ENCODE results near the gene NRL.

GRCh38 chr14:24072436-24072835 lies 42.3 kb downstream of the NRL start:
- TF ChIP-seq NCOA2 (IDR thresholded peaks at IDR 0.05; ENCODE audit: partially characterized antibody in 2 of 2) (no peak), CTCF (IDR thresholded peaks at IDR 0.05 in 2 of 3, conservative IDR thresholded peaks at IDR 0.05 in 1 of 3; ENCODE audit: insufficient read depth in 2 of 3, low read depth in 1 of 3, low read length in 3 of 3) (no peak), POLR2A (conservative IDR thresholded peaks at IDR 0.05) (no peak), CHD7 (IDR thresholded peaks at IDR 0.05; ENCODE audit: low read depth, low read length) (no peak), JUND (IDR thresholded peaks at IDR 0.05; ENCODE audit: borderline replicate concordance, low read depth, low read length) (no peak), JUND (tag; IDR thresholded peaks at IDR 0.05; ENCODE audit: borderline replicate concordance, low read depth, low read length) (no peak), GATAD2B (IDR thresholded peaks at IDR 0.05; ENCODE audit: borderline replicate concordance) (no peak), ETS1 (conservative IDR thresholded peaks at IDR 0.05; ENCODE audit: control insufficient read depth, low read depth, low read length) (no peak), NFE2L1 (tag; IDR thresholded peaks at IDR 0.05; ENCODE audit: borderline replicate concordance, low read depth) (no peak), ZNF274 (IDR thresholded peaks at IDR 0.05; ENCODE audit: borderline replicate concordance, low read depth, low read length) (no peak), ZNF316 (IDR thresholded peaks at IDR 0.05) (no peak), RUNX1 (IDR thresholded peaks at IDR 0.05; ENCODE audit: low read depth) (no peak), FOS (IDR thresholded peaks at IDR 0.05; ENCODE audit: extremely low read depth, insufficient read length) (no peak)
